Suprapubic skin (tissue), 4 donors: ENCODE measurements around the gene ASTN2.

ENCODE experiments used
- CTCF ChIP-seq, 2 donors: fragments of 200-600 bp in 1 of 2; fragments of 450-650 bp in 1 of 2; sonication (generic) in 1 of 2; IDR thresholded peaks; one replicate each; pipeline ENCODE4 v1.5.1; 2016 to 2019; ENCODE audit warnings: antibody characterized with exemption in 2 of 2, mild to moderate bottlenecking in 1 of 2, moderate library complexity in 1 of 2
- POLR2A ChIP-seq, 2 donors: fragments of 450-650 bp; IDR thresholded peaks; one replicate each; pipeline ENCODE4 v1.6.1; 2017; ENCODE audit warnings: antibody characterized with exemption in 2 of 2, mild to moderate bottlenecking in 2 of 2, moderate library complexity in 2 of 2
- POLR2AphosphoS5 ChIP-seq, 3 donors: sonication (generic); formaldehyde crosslinking; IDR thresholded peaks; one replicate each; pipeline ENCODE4 v1.6.1; 2017; ENCODE audit warnings: antibody characterized with exemption in 3 of 3

GRCh38 chr9:117091529-117091928, 323.3 kb downstream of the ASTN2 start:
- no peak for TF ChIP-seq POLR2AphosphoS5 (IDR thresholded peaks at IDR 0.05)
- no peak for TF ChIP-seq CTCF (IDR thresholded peaks at IDR 0.05)
- TF ChIP-seq POLR2A (IDR thresholded peaks at IDR 0.05): no peak
